ENCODE measurements around the gene CTNNA2.

CTNNA2 gene

DNA sequence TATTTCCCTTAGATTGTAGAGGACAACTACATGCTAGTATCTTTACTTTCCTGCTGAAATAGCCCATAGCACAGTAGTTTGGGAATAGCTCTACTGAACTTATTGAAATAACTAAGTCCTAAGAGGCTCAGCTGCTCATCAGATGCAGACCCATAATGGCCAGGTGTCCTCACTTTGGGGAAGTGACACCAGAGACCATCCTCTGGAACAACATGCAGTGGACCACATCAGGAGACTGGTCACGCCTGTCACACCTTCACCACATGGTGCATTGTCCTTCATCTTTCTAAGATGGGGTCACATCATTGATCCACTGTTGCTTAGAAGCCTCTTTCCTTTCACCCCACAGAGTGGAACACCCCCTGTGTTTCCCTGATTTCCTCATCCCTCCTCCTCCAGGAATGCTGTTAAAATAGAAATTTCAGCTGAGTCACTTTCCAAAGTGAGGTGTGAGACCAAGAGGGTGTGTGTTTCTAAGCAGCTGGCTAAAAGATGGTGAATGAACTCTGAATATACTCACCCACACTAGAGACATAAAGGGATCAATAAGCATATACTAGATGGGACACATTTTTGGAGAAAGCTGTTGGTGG lies 1006.9 kb downstream of the CTNNA2 start:
- no peak for DNase-seq

GRCh38 chr2:80525152-80525551 lies 1012.3 kb downstream of the CTNNA2 start:
- DNase-seq = no peak

- no peak for DNase-seq
Observed at GRCh38 chr2:80527119-80527518, 1014.3 kb downstream of the CTNNA2 start.

DNA sequence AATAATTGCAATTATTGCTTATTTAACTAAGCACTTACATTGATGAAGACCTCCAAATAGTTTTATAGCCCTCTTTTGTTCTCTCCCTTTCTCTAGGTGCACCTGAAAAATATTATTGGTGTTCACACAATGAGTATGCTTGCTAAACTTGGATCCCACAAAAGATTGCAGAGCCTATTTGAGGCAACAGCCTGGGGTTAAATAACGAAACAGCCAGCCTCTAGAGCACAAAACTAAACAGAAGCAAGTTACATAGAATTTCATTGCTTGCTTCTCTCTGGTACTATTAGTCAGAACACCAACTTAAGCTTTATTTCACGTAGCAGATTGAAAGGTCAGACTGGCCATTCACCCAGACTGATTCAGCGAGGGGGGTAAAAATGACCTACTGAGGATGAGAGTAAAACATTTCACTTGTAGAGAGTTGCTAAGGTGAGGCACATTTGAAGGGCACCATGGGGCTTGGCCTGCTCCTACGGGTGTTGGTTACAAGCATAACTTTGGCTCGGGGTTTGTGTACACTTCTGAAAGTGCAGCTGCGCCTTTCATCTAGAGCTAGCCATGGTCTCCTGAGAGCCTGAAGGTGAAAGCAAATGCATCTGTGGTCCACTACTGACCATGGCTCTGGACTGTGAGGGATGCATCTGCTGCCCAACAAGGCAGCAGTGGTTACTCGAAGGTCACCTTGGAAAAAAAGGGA lies 1016.8 kb downstream of the CTNNA2 start:
- no peak for DNase-seq

DNA sequence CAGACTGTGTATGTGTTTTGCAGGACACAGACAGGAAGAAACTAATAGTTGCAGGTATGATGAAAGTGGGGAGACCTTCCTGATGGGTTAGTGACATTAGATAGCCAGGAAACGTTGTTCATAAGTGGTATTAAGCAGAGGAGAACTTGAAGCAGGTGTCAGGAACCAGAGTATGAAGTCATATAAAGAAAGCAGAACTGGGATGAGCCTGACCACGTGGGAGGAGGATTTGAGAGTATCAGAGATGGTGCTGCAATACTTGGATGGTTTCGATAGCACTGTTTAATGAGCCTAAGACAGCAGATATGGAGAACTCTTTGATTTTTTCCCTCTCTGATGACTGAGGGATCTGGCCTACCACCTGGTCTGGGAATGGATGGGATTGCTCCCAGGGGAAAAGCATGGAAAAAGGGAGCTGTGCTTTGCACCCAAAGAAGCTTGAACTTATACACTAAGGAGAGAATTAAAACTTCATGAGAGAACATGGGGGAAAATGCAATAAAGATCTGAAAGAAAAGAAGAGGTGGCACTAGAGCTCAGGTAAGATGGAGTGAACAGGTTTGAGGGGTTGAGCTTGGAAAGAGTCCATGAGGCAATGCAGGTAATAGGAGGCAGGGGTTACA lies 1017.7 kb downstream of the CTNNA2 start:
- DNase-seq = no peak

- no peak for DNase-seq
Observed at GRCh38 chr2:80531319-80531718, 1018.5 kb downstream of the CTNNA2 start.

- no peak for DNase-seq
Observed at GRCh38 chr2:80545420-80546210, 1032.8 kb downstream of the CTNNA2 start.

- no peak for DNase-seq
Observed at GRCh38 chr2:80546766-80547165, 1033.9 kb downstream of the CTNNA2 start.

DNA sequence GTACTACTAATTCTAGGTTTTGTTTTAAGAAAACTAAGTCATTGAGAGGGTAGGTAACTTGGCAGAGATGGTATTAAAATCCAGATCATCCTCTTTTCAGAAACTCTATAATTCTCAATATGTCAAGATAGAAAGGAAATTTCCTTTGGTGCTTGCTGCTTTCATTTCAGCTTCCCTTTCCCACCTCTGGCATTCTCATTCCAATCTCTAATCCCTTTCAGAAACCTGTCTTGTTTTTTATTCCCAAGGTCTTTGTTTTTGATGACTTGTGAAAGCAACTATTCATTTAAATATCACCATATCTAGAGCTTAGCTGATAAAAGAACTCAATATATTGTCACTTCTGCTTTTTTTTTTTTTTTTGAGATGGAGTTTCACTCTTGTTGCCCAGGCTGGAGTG lies 1034.5 kb downstream of the CTNNA2 start:
- no peak for DNase-seq

DNA sequence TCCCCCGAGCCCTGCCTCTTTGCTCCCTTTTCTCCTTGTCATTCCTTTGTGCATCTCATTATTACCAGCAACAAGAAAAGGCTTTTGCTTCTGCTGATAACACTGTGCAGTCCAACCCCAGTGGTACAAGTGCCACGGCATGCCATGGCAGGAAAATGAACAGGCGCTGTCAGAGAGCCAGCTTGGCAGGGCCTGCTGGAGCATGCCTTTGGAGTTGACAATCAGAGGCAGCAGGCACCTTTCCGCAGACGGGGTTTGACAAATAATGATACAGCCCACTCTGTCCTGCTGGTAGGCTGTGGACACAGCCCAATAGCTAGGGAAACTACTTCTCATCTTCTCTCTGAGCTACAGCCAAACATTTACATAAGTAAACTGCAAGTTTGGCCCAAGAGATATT lies 1035.6 kb downstream of the CTNNA2 start:
- DNase-seq = no peak

DNA sequence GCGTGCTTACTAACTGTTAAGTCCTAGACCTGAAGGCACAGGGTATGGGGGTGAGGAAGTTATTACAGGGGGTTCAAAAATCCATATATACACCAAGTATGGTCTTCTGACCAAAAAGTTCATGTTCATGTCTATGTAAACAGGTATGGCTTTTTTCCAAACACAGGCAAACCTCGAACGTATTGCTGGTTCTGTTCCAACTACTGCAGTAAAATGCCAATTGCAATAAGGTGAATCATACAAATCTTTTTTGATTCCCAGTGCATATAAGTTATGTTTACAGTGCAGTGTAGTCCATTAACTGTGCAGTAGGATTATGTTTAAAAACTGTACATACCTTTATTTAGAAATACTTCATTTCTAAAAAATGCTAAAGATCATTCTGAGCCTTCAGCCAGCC lies 1037.0 kb downstream of the CTNNA2 start:
- DNase-seq = no peak

- no peak for DNase-seq
Observed at GRCh38 chr2:80560326-80560725, 1047.5 kb downstream of the CTNNA2 start.

- DNase-seq = no peak
Observed at GRCh38 chr2:80568011-80568410, 1055.2 kb downstream of the CTNNA2 start.

DNA sequence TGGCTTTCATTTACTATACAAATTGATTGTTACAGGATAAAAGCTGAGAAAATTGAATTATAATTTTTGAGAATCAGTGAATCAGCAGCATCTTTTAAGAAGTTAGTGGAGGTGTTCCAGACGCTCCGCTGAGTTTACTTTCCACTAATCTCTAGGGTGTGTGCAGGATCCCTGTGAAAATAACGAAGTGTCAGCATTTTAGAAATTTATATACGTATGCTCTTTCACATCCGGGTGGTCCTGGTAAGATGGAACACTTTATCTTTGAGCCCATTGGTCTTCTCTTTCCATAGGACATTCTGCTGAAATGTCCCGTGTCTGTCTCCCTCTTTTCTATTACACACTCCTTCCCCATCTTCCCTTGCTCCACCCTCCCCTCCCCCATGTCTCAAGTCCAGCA lies 1060.3 kb downstream of the CTNNA2 start:
- no peak for DNase-seq

DNA sequence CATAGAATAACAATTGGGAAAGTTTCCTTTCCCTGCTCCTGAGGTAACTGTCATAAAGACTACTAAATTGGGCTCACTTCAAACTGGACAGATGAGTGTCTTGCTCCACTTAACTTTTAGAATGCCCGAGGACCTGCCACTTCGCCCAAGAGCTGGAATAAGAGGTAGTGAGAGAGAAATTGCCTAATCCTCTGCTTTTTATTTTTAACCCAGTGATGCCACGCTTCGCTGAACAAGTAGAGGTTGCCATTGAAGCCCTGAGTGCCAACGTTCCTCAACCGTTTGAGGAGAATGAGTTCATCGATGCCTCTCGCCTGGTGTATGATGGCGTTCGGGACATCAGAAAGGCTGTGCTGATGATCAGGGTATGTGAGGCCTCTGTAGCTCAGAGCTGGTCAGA lies 1061.1 kb downstream of the CTNNA2 start:
- DNase-seq = no peak

GRCh38 chr2:80579756-80580155 lies 1066.9 kb downstream of the CTNNA2 start:
- DNase-seq = no peak

- DNase-seq = no peak
Observed at GRCh38 chr2:80591233-80591632, 1078.4 kb downstream of the CTNNA2 start.

- no peak for DNase-seq
Observed at GRCh38 chr2:80592106-80592505, 1079.3 kb downstream of the CTNNA2 start.

DNA sequence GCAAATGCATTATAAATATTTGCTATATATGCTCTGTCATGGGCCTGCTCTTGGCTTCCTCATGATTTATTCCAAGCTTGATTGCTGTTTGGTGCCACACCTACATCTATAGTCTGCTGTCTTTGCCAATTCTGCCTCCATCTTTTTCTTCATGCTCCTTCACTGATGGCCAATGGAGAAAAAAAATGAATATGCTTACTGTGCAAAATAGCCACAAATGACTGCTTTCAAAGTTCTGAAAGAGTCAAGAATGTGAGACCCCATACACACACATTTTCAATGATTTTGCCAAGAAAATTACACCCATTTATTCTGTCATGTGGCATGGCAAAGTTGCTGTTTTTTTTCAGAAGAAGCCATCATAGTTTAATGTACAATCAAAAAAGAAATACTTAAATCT lies 1097.3 kb downstream of the CTNNA2 start:
- DNase-seq = no peak

DNA sequence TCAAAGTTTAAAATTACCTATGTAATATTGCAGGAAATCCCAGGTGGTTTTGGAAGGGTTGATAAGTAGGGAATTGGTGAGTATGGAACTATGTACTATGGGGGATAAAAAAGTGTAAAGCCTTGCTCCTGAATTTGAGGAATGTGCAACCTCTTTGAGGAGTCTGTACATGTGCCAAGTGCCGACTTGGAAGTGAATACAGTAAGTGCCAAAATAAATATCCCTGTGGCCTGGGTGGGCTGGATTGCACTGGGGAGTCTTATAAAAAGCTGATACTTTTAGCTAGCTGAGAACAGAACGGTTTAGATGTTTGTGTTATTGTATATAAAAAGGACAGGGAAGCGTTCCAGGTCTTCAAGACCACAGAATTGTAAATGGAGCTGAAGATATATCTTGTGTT lies 1108.8 kb downstream of the CTNNA2 start:
- DNase-seq = no peak

DNA sequence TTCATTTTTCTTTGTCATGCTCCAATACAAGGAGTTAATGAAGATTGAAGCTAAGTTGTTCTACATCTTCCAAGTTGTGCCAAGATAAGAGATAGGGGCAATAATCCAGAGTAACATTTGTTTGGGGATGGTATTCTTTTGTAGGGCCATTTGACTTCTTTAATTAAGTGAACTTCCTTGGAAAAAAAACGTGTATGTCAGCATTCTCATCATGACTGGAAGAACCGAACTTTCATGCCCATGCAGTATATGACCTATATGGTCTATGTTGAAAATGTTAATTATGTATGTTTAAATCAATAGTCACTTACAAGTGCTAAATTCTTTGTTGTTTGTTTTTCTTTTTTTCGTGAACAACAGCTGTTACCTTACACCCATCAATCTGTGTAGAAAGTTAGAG lies 1111.2 kb downstream of the CTNNA2 start:
- DNase-seq = no peak

DNA sequence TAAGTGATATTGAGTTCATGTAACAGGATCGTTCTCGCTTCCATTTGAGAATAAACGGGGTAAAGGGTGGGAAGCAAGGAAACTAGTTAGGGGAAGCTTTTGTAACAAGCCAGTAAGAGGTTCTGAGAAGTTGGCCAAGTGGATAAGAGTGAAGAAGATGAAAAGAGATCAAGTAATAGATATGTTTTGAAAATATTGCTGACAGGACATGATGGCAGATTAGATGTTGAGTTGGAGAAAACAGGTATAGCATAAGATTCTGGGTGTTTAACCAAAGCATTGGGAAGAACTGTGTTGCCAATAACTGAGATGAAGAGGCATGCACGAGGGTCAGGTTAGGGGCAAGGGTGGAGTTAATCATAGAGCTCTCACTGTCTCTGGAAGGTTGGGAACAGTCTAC lies 1121.7 kb downstream of the CTNNA2 start:
- DNase-seq = no peak

DNA sequence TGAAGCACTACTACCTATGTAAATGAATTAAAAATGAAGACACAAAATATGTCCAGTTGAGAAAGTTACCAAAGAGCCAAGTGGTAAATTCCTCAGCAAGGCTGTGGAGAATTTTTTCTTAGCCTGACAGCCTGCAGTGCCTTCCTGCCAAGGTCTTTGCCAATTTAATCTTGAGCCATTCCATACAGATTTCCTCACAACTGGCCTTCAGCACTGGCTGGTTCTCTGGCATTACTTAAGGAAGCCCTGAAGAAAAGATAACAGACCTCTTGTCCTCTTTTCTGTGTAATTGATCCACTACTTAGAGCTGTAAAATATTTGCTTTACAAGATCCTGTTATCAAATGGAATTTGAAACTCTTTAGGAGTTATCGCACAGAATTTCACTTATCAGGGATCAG lies 1125.9 kb downstream of the CTNNA2 start:
- no peak for DNase-seq

- DNase-seq = no peak
Observed at GRCh38 chr2:80642465-80642864, 1129.6 kb downstream of the CTNNA2 start.

Measured in GOT3 (cell line).